A673 (cell line): ENCODE measurements around the gene ABCA4. TPM values are rescaled to one million over a fixed set of nuclear protein-coding genes. Genes with fewer than 3 reads are reported as not detected.

Experiments
- BruUV-seq: library from RNA; stranded (reverse); fragments of 400-500 nt; replicated peaks from 2 replicates; lab custom pipeline; 2021; lab: Mats Ljungman, UMichigan
- CTCF ChIA-PET: fragments of 300-600 bp; sonication (Branson Sonifier 250); formaldehyde crosslinking; loops from one replicate; lab custom pipeline; 2022; ENCODE audit warnings: antibody characterized with exemption; lab: Charles Lee
- POLR2A ChIA-PET: fragments of 300-600 bp; sonication (Branson Sonifier 250); formaldehyde crosslinking; loops from one replicate; lab custom pipeline; 2022; ENCODE audit warnings: antibody characterized with exemption; ENCODE audit not compliant: low non-redundant PET; lab: Charles Lee
- DNase-seq: peaks from one replicate; pipeline ENCODE4 v3.0.0-alpha.2; 2015; ENCODE audit warnings: low spot score
- H3K27ac ChIP-seq: fragments of 200-600 bp; sonication (generic); 2 replicates; pipeline ENCODE4 v1.5.1; 2016; ENCODE audit warnings: mixed run types, low read depth, mild to moderate bottlenecking, mixed read lengths, antibody characterized with exemption, low read length; ENCODE audit not compliant: poor library complexity, severe bottlenecking
- H3K27me3 ChIP-seq: fragments of 200-600 bp; sonication (generic); replicated peaks from 2 replicates; pipeline ENCODE4 v1.6.1; 2017; ENCODE audit warnings: mixed run types, low read depth, mild to moderate bottlenecking, mixed read lengths, antibody characterized with exemption, low read length; ENCODE audit not compliant: insufficient read depth, poor library complexity
- H3K36me3 ChIP-seq: fragments of 200-600 bp; sonication (generic); 2 replicates; pipeline ENCODE4 v1.6.1; 2016; ENCODE audit warnings: mixed run types, mild to moderate bottlenecking, mixed read lengths, antibody characterized with exemption, low read length; ENCODE audit not compliant: insufficient read depth, poor library complexity, severe bottlenecking
- H3K4me1 ChIP-seq: fragments of 200-600 bp; sonication (generic); 2 replicates; pipeline ENCODE4 v1.6.1; 2017; ENCODE audit warnings: mixed run types, mild to moderate bottlenecking, mixed read lengths, antibody characterized with exemption, low read length; ENCODE audit not compliant: insufficient read depth, poor library complexity, severe bottlenecking
- H3K4me3 ChIP-seq: fragments of 200-600 bp; sonication (generic); 2 replicates; pipeline ENCODE4 v1.5.1; 2016; ENCODE audit warnings: low read depth, mixed run types, mild to moderate bottlenecking, mixed read lengths, low read length; ENCODE audit not compliant: poor library complexity, severe bottlenecking
- H3K9me3 ChIP-seq: fragments of 200-600 bp; sonication (generic); 2 replicates; pipeline ENCODE4 v1.6.1; 2016; ENCODE audit warnings: mixed run types, low read depth, mild to moderate bottlenecking, mixed read lengths, antibody characterized with exemption, low read length; ENCODE audit not compliant: poor library complexity, severe bottlenecking
- EZH2 ChIP-seq: fragments of 200-600 bp; sonication (generic); IDR thresholded peaks from 2 replicates; pipeline ENCODE4 v1.6.1; 2017; ENCODE audit warnings: borderline replicate concordance, low read depth, mild to moderate bottlenecking, mixed read lengths, antibody characterized with exemption, low read length; ENCODE audit not compliant: poor library complexity, severe bottlenecking
- intact Hi-C: fragments of 100-400 bp; cut with micrococcal nuclease; formaldehyde crosslinking; loops from one replicate; pipeline ENCODE4 v1.10.0; 2022; ENCODE audit not compliant: unreplicated experiment
- total RNA-seq: library from RNA; stranded (reverse); gene quantifications from 2 replicates; pipeline ENCODE4 v1.2.3, GENCODE V29; 2021
- TF ChIP-seq, protein P1 (sequence below): fragments of 300-800, 200-600 bp; sonication (generic); conservative IDR thresholded peaks from 2 replicates; pipeline ENCODE4 v1.5.1; 2017; ENCODE audit warnings: low read depth, mild to moderate bottlenecking, antibody characterized with exemption, low read length, moderate library complexity, mixed read lengths

Gene ABCA4
- total RNA-seq, 1 experiment from 2014 or later = 0.09 TPM

- DNase-seq = no peak
- no peaks in the 10 kb centered on the region for H3K36me3 ChIP-seq
- no peak overlapping the region for H3K27ac ChIP-seq
- H3K9me3 ChIP-seq = no peaks in the 10 kb centered on the region
- TF ChIP-seq EZH2 = no peak
- TF ChIP-seq, protein P1, sequence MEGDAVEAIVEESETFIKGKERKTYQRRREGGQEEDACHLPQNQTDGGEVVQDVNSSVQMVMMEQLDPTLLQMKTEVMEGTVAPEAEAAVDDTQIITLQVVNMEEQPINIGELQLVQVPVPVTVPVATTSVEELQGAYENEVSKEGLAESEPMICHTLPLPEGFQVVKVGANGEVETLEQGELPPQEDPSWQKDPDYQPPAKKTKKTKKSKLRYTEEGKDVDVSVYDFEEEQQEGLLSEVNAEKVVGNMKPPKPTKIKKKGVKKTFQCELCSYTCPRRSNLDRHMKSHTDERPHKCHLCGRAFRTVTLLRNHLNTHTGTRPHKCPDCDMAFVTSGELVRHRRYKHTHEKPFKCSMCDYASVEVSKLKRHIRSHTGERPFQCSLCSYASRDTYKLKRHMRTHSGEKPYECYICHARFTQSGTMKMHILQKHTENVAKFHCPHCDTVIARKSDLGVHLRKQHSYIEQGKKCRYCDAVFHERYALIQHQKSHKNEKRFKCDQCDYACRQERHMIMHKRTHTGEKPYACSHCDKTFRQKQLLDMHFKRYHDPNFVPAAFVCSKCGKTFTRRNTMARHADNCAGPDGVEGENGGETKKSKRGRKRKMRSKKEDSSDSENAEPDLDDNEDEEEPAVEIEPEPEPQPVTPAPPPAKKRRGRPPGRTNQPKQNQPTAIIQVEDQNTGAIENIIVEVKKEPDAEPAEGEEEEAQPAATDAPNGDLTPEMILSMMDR = no peak
- CTCF ChIA-PET = no interaction called here
- POLR2A ChIA-PET = no interaction called here
- no peaks in the 10 kb centered on the region for H3K27me3 ChIP-seq
- H3K4me3 ChIP-seq = no peak overlapping the region
- intact Hi-C loops = no loop called here
- no TSS peak for BruUV-seq
- no peaks in the 10 kb centered on the region for H3K4me1 ChIP-seq
Observed at GRCh38 chr1:93981274-93981667, 139.7 kb downstream of the ABCA4 start.

GRCh38 chr1:93980320-93981273 is 140.4 kb downstream of the ABCA4 start:
- ChIA-PET POLR2A (no interaction called here), CTCF (interaction anchor here (1.0 to 1.4 kb wide), 3 partner anchors 9 to 351 kb away, joined by 3 to 5 read pairs (median 4); no protein-coding TSS in a partner anchor)
- DNase-seq = peak; percentile 50
- intact Hi-C loops = no loop called here
- Histone ChIP-seq H3K4me1 (no peaks in the 10 kb centered on the region), H3K27me3 (no peaks in the 10 kb centered on the region), H3K9me3 (no peaks in the 10 kb centered on the region), H3K27ac (no peak overlapping the region), H3K4me3 (no peak overlapping the region), H3K36me3 (no peaks in the 10 kb centered on the region)
- no TSS peak for BruUV-seq
- no peak for TF ChIP-seq EZH2
- TF ChIP-seq, protein P1 = peak; percentile 71

GRCh38 chr1:93979718-93980319 is 141.1 kb downstream of the ABCA4 start:
- H3K27ac ChIP-seq = no peak overlapping the region
- TF ChIP-seq, protein P1 = no peak
- no peak for TF ChIP-seq EZH2
- no peak overlapping the region for H3K4me3 ChIP-seq
- intact Hi-C loops = no loop called here
- POLR2A ChIA-PET = no interaction called here
- no peaks in the 10 kb centered on the region for H3K9me3 ChIP-seq
- BruUV-seq = no TSS peak
- CTCF ChIA-PET = interaction anchor here (1.0 to 1.4 kb wide), 3 partner anchors 10 to 351 kb away, joined by 3 to 5 read pairs (median 4); no protein-coding TSS in a partner anchor
- DNase-seq = no peak
- no peaks in the 10 kb centered on the region for H3K27me3 ChIP-seq
- H3K4me1 ChIP-seq = no peaks in the 10 kb centered on the region
- no peaks in the 10 kb centered on the region for H3K36me3 ChIP-seq
